ENCODE data around the gene SDF4.
"Not testable (repeated sequence)": the region's sequence is repeated elsewhere in the genome, so short reads cannot be mapped to it uniquely, and the experiment has no call there.

Gene SDF4

DNA sequence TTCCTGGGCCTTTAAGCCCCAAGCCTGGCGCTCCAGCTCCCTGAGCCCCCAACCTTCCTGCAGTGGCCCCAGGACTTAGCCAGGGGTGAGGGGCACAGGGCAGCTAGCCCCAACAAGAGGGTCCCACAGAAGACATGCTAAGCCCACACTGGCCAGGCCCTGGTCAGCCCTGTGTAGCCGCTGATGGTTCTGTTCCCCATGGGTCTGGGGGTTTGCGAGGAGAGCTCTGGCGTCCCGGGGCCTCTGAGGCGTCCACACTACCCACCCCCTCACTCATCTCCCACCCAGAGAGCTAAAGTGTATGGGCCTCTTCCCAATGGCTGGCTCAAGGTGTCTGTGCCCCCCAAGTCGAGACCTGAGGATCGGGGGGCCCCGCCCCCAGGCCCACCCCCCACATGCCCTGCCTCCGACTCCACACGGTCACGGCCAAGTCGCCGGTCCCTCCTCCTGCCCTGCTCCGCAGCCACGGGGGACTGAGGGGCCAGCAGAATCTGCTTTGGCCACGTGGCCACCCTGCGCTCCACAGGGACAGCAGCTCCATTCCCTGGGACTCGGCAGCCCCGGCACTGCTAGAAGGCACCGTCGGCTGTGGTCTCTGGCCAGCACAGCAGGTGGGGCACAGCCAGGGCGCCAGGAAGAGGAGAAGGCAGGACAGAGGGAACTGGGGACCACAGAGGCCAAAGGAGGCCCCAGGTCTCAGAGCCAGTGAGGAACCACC lies 33.2 kb downstream of the SDF4 start:
- no peak for DNase-seq (ENCODE audit: low read depth, low spot score)

DNA sequence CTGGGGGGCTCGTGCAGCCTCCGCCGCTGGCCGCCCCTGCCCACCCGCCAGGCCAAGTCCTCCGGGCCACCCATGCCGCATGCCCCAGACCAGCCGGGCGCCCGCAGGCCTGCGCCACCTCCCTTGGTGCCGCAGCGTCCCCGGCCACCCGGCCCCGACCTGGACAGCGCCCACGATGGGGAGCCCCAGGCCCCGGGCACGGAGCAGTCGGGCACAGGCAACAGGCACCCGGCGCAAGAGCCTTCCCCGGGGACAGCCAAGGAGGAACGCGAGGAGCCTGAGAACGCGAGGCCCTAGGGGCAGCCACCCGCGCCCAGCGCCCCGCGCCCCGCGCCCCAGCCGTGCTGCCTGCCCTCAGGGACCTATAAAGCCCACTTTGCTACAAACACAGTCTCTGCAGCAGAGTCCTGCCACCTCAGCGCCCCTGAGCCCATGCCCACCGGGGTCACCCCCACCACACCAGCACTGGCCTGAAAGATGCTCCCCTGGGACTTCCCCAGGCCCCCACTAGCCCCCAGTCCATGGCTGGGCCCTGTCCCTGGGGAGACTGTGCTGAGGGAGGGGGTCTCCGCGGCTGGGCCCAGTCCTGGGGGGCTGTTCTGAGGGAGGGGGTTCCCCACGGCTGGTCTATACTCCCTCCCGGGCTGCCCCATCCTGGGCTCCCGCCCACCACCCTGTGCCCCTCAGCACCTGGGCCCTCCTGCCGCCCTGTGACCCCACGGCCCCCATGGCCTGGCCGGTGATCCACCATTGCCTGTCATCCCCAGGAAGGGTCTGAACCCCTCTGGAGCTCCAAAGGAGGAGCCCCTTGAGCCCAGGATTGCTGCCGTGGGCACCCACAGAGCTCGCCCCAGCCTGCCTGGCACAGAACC lies 34.0 kb downstream of the SDF4 start:
- DNase-seq (ENCODE audit: low read depth, low spot score) = no peak

DNA sequence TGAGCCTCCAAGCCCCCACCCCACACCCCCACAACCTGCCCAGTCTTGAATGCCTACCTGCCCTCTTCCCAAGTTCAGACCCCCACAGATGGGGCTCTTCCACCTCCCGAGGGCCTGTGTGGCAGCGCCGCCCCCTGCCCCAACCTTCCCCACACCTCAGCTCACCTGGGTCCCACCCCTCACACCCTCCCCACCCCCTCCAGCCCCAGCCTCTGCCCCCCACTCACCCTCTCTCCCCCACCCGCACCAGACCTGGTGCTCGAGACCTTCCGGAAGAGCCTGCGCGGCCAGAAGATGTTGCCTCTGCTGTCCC lies 34.7 kb downstream of the SDF4 start:
- DNase-seq (ENCODE audit: low read depth, low spot score) = no peak

DNA sequence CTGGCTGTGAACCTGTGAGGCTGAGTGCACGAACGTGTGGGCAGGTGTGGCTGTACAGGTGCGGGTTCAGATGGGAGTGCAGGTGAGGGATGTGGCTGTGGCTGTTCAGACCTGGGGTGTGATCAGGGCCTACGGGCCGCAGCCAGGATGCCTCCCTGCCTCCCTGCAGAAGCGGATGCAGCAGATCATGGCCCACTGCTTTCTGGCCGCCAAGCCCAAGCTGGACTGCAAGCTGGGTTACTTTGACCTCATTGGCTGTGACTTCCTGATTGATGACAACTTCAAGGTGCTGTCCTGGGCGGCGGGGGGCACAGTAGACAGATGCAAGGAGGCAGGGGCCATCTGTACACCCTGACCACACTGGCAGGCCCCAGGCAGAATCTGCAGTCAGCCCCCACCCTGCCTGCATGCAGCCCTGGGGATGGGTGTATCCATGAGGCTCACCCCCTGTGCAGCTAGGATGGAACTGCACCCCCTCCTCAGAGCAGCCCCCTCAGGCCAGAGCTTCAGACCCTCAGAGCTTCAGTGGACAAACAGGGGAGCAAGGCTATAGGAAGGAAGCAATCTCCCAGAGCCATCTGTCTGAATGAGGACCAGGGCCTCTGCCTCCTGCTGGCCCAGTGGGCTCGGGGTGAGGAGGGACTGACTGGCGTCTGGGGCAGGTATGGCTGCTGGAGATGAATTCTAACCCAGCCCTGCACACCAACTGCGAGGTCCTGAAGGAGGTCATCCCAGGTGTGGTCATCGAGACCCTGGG lies 35.2 kb downstream of the SDF4 start:
- DNase-seq (ENCODE audit: low read depth, low spot score) = no peak

DNA sequence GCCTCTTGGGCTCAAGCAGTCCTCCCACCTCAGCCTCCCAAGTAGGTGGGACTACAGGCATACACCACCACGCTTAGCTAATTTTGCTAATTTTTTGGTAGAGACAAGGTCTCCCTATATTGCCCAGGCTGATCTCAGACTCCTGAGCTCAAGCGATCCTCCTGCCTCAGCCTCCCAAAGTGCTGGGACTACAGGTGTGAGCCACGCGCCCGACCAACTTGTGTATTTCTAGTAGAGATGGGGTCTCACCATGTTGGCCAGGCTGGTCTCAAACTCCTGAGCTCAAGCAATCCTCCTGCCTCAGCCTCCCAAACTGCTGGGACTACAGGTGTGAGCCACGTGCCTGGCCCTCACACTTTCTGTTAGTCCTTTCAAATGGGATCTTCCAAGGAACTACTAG lies 36.1 kb downstream of the SDF4 start:
- DNase-seq (ENCODE audit: low read depth, low spot score) = not testable (repeated sequence)

DNA sequence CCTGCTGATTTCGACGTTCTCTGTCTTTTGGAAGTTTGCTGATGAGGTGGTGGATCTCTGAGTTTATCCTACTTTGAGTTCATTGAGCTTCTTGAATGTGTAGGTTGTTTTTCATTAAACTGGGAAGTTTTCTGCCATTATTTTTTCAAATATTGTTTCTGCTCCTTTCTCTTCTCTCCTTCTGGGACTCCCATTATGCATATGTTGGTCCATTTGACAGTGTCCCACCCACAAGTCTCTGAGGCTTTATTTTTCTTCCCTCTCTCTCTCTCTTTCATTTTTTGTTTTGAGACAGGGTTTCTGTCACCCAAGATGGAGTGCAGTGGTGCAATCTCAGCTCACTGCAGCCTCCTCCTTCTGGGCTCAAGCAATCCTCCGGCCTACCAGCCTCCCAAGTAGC lies 37.1 kb downstream of the SDF4 start:
- DNase-seq (ENCODE audit: low read depth, low spot score) = no peak

DNA sequence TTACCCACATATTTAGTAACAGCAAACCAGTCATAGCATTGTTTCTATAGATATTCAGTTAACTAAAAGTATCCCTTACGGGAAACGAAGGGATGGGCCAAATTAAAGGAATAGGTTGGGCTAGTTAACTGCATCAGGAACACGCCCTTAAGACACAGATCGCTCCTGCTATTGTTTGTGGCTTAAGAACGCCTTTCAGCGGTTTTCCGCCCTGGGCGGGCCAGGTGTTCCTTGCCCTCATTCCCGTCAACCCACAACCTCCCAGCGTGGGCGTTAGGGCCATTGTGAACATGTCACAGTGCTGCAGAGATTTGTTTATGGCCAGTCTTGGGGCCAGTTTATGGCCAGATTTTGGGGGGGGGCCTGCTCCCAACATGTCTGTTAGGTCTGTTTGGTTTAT lies 40.1 kb downstream of the SDF4 start:
- DNase-seq (ENCODE audit: low read depth, low spot score) = no peak

DNA sequence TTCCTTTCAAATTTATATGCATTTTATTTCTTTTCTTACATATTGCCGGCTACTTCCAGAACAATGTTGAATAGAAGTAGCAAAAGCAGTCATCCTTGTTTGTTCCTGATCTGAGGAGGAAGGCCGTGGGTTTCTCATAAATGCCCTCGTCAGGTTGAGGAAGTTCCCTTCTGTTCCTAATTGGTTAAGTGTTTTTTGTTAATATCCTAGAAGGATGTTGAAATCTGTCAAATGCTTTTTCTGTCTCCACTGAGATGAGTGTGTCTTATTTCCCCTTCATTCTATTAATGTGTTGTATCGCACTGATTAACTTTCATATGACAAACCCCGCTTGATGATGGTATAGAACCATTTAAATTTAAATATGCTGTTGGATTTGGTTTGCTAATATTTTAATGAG lies 42.7 kb downstream of the SDF4 start:
- no peak for DNase-seq (ENCODE audit: low read depth, low spot score)

DNA sequence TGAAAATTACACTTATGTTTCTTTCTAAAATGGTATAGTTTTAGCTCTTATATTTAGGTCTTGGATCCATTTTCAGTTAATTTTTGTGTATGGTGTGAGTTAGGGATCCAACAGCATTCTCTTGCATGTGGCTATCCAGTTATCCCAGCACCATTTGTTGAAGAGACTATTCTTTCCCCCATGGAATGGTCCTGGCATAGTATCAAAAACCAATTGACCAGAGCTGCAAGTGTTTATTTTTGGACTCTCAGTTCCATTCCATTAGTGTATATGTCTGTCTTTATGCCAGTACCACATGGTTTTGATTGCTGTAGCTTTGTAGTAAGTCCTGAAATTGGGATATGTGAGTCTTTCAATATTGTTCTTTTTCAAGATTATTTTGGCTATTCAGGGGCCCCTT lies 43.9 kb downstream of the SDF4 start:
- DNase-seq (ENCODE audit: low read depth, low spot score) = no peak

DNA sequence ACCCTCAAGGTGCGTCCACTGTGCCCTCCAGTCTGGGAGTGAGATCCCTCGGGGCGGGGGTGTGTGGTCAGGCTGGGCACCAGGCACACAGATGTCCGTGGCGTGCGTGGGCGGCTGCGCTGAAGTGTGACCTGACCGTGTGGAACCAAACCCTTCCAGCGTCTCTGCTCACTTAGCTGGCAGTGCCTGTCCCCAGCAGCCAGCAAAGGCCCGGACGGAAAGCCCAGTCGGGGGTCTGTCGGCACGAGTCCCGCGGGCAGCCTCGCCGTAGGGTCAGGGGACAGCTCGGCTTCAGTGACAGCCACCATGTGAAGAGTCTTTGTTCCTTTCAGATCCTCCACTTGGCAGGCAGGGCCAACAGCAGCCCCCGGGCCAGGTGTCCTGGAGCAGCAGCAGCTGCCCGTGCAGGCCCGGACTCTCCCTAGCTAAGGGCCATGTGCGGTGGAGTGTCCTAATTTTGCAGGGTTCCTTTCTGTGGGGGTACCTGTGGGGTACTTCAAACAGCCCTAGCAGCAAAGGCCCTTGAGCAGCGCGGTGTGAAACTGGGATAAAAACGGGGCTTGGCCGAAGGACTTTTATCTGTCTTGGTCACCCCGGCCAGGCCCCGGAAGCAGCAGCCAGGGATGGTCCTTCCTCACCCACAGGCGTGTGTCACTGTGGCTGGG lies 46.6 kb downstream of the SDF4 start:
- DNase-seq (ENCODE audit: low read depth, low spot score) = no peak

DNA sequence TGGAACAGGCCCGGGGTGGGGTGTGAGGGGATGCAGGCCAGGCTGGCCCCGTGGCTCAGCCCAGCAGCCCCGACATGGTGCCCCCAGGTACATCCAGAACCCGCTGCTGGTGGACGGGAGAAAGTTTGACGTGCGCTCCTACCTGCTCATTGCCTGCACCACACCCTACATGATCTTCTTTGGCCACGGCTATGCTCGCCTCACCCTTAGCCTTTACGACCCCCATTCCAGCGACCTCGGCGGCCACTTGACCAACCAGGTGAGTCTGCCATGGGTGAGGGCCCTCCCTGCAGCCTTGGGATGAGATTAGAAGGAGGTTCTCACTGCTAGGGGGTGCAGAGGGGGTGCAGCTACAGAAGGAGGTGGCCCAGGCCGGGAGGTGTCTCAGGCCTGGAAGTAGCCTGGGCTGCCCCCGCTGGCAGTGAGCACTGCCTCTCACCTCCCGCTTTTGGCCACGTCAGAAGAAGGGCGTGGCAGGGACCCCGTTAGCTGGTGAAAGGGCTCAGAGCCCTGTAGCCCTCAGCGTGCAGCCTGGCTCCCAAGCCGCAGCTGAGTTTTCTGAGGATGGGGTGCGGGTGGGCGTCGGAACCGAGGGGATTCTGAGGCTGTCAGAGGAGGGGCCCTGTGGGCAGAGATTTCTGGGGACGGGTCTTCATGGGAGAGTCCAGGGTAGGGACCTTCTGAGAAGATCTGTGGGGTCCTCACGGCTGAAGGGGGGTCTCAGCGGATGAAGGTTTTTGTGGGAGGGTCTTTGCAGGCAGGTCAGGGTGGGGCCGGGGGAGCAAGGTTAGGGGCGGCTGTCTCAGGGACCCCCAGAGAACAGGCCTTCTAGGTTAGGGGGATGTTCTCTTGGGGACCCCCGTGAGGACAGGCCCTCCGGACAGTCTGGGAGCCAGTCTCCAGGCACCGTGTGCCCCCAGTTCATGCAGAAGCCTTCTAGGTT lies 47.7 kb downstream of the SDF4 start:
- no peak for DNase-seq (ENCODE audit: low read depth, low spot score)

DNA sequence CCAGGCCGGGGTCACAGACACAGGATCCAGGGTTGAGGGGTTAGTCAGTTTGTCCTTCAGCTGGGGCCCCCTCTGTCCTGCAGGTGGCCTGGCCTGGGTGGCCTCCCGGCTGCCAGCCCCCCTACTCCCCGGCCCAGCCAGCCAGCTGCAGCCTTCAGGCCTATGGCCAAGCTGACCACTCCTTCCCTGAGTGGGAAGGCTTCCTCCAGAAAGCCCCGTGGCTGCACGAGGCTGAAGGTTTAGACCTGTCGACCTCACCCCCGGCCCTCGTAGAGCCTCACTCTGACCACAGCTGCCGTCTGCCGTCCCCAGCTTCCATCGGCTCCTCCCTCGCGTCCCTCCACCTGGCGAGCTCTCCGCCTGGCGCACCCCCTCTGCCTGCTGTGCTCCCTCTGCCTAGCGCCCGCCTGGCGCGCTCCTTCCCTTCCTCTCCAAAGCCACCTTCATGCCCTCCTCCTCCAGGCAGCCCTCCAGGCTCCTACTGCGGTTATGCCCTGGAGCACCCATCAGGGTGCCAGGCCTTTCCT lies 48.5 kb downstream of the SDF4 start:
- DNase-seq (ENCODE audit: low read depth, low spot score) = no peak

DNA sequence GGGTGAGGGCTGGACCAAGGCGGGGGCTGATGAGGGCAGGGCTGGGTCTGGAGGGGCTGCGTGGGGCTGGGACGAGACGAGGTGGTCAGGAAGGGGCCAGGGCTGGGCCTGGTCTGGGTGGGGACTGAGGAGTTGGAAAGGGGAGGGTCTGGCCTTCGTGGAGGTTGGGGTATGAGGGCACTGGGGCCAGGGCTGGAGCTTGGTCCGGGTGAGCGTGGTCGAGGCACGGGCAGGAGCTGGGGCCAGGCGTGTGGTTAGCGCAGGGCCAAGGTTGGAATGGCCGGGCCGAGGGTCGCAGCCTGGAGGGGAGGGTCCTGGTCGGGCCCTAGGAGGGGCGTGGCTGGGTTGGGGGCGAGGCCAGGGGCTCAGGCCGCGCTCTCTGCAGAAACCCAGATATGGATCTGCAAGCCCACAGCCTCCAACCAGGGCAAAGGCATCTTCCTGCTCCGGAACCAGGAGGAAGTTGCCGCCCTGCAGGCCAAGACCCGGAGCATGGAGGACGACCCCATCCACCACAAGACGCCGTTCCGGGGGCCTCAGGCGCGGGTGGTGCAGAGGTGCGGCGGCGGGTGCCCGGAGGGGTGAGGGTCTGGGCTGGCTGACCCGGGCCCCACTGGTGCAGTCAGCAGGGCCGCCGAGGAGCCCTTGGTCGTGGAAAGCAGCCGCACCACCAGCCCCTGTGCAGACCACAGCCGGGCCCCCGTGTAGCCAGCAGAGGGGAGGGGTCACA lies 49.1 kb downstream of the SDF4 start:
- no peak for DNase-seq (ENCODE audit: low read depth, low spot score)

DNA sequence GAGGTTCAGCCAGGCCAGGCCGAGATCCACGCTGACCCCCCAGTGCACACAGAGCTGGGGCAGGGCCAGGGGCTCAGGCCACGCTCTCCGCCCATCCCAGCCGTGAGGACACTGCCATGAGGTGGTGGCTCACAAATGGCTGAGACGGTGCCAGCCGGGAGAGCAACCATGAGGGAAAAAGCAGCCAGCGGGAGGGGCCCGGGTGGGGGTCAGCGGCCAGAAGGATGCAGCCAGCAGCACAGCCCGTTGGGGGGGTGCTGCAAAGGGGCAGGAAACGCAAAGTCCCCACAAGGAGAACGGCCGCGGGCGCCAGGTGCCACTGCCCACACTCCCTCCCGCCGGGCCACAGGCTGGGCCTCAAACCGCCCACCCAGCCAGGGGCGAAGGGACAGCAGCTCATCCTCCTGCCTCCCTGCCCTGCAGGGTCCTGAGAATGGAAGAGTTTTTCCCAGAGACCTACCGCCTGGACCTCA lies 49.8 kb downstream of the SDF4 start:
- no peak for DNase-seq (ENCODE audit: low read depth, low spot score)

DNA sequence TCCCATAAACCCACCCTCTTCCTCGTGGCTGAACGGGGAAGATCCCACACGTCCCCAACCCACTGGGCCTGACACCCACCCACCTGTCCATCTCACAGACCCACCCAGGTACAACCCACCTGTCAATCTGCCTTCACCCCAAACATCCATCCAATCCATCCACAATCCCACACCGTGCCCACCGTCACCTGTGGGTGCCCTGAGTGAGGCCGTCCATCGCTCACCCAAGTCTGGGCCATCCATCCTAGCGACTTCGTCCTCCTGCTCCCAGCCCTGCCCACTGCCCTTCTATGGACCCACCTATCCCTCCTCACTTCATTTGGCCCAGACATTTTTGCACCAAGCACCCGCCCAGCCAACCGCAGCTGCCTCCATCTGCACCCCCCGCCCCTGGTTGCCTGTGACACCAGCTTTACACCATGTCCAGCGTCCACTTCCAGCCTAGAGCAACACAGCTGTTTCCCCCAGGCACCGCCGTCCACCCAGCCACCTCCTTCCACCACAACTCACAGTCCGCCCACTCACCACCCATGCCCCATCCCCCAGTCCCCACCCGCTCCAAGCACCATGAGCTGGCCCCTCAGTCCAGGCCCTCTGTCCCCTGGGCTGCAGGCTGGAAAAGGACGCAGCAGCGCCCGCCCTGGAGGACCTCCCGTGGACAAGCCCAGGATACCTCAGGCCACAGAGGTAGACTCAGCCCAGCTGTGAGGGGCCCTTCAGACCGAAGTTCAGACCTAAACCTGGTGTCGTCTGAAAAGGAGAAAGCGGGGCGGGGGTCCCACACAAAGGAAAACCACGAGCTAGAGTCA lies 50.5 kb downstream of the SDF4 start:
- DNase-seq (ENCODE audit: low read depth, low spot score) = no peak

DNA sequence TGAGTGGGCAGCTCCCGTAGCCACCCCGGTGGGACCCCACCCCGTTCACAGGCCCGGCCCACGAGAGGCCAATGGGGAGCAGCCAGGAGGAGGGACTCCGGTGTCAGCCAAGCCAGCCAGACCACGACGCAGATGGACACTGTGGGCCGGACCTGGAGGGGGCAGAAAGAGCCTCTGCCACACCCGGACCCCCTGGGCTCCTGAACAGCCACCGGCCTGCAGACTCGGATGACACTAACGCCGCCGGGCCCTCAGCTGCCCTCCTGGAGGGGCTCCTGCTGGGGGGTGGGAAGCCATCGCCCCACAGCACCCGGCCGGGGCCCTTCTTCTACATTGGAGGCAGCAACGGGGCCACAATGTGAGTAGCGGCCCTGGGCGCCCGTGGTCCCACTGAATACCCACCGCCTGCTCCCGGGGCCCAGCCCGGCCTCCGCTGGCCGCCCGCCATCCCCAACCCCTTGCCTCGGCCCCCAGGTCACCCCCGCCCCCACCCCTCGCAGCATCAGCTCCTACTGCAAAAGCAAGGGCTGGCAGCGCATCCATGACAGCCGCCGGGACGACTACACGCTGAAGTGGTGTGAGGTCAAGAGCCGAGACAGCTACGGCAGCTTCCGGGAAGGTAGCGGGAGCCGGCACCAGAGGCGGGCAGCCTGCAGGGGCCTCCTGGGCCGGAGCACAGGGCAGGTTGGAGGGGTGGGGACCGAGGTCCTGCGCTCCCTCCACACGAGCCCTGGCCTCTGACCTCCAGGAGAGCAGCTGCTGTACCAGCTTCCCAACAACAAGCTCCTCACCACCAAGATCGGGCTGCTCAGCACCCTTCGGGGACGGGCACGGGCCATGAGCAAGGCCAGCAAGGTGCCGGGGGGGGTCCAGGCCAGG lies 51.6 kb downstream of the SDF4 start:
- no peak for DNase-seq (ENCODE audit: low read depth, low spot score)

DNA sequence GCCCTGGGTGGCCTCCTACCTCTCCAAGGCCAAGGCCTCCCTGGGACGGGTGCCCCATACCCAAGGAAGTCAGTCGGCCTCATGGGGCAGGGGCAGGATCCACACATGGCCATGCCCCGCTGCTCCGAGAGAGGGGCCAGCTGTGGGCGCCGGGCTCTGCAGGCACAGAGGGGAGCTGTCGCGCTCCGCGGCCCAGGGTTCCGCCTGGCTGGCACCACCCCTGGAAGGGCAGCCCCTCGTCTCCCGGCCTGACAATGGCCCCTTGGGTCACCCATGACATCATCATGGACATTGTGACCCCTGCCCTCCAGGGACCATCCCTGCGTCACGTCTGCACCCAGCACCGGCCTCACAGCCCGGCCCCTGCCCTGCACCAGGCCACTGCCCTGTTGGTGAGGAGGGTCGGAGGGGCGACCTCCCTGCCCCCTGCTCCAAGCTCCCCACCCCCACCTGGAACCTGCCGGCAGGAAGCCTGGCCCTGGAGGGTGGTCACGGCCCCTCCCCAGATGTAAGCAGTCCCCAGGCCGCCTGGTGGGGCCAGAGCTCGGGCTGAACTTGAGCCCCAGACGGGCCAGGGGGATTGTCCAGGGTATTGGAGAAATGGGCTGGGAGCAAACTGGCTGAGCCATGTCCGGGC lies 52.3 kb downstream of the SDF4 start:
- no peak for DNase-seq (ENCODE audit: low read depth, low spot score)
